ENCODE results near the gene COA6.

The COA6 gene
- long read RNA-seq, donor 1, transcript COA6-201 (2 exons, 1,013 nt), result minor isoform, 30 of 87 reads
- long read RNA-seq, donor 1, transcript COA6-202 (3 exons, 641 nt), result minor isoform, 7 of 87 reads
- long read RNA-seq, donor 1, transcript COA6-203 (3 exons, 710 nt), result major isoform, 50 of 87 reads
- long read RNA-seq, donor 1, partial matches to known transcripts, result 0 of 87 reads
- long read RNA-seq, donor 1, other reads (novel, unspliced or antisense), result 0 of 87 reads
- long read RNA-seq, donor 2, transcript COA6-201 (2 exons, 1,013 nt), result minor isoform, 15 of 51 reads
- long read RNA-seq, donor 2, transcript COA6-203 (3 exons, 710 nt), result major isoform, 31 of 51 reads
- long read RNA-seq, donor 2, transcript COA6-202 (3 exons, 641 nt), result minor isoform, 5 of 51 reads
- long read RNA-seq, donor 2, partial matches to known transcripts, result 0 of 51 reads
- long read RNA-seq, donor 2, other reads (novel, unspliced or antisense), result 0 of 51 reads
- long read RNA-seq, donor 3, transcript COA6-203 (3 exons, 710 nt), result major isoform, 26 of 34 reads
- long read RNA-seq, donor 3, transcript COA6-201 (2 exons, 1,013 nt), result minor isoform, 7 of 34 reads
- long read RNA-seq, donor 3, partial matches to known transcripts, result 0 of 34 reads
- long read RNA-seq, donor 3, other reads (novel, unspliced or antisense), result 0 of 34 reads
- long read RNA-seq, donor 4, transcript COA6-201 (2 exons, 1,013 nt), result minor isoform, 19 of 95 reads
- long read RNA-seq, donor 4, transcript COA6-203 (3 exons, 710 nt), result major isoform, 33 of 95 reads
- long read RNA-seq, donor 4, transcript COA6-202 (3 exons, 641 nt), result minor isoform, 6 of 95 reads
- long read RNA-seq, donor 4, partial matches to known transcripts, result 22 of 95 reads
- long read RNA-seq, donor 4, other reads (novel, unspliced or antisense), result 15 of 95 reads
- long read RNA-seq, donor 5, transcript COA6-201 (2 exons, 1,013 nt), result minor isoform, 15 of 60 reads
- long read RNA-seq, donor 5, transcript COA6-203 (3 exons, 710 nt), result major isoform, 42 of 60 reads
- long read RNA-seq, donor 5, partial matches to known transcripts, result 0 of 60 reads
- long read RNA-seq, donor 5, other reads (novel, unspliced or antisense), result 0 of 60 reads
- long read RNA-seq, donor 6, transcript COA6-201 (2 exons, 1,013 nt), result minor isoform, 19 of 72 reads
- long read RNA-seq, donor 6, transcript COA6-203 (3 exons, 710 nt), result major isoform, 46 of 72 reads
- long read RNA-seq, donor 6, partial matches to known transcripts, result 5 of 72 reads
- long read RNA-seq, donor 6, other reads (novel, unspliced or antisense), result 0 of 72 reads
- long read RNA-seq, donor 7, transcript COA6-201 (2 exons, 1,013 nt), result minor isoform, 32 of 93 reads
- long read RNA-seq, donor 7, transcript COA6-203 (3 exons, 710 nt), result major isoform, 50 of 93 reads
- long read RNA-seq, donor 7, partial matches to known transcripts, result 7 of 93 reads
- long read RNA-seq, donor 7, other reads (novel, unspliced or antisense), result 0 of 93 reads
- long read RNA-seq, donor 8, transcript COA6-202 (3 exons, 641 nt), result minor isoform, 6 of 54 reads
- long read RNA-seq, donor 8, transcript COA6-201 (2 exons, 1,013 nt), result minor isoform, 12 of 54 reads
- long read RNA-seq, donor 8, transcript COA6-203 (3 exons, 710 nt), result major isoform, 36 of 54 reads
- long read RNA-seq, donor 8, partial matches to known transcripts, result 0 of 54 reads
- long read RNA-seq, donor 8, other reads (novel, unspliced or antisense), result 0 of 54 reads

GRCh38 chr1:234373064-234373958 is at the start of gene COA6:
Gene COA6, plus strand, starts transcription at chr1:234373456. Its CDS starts 11 bp downstream, at chr1:234373467.
- peak; percentile 98 for DNase-seq

- DNase-seq, result no peak
Measured at GRCh38 chr1:234324821-234325220, 48.4 kb upstream of the COA6 start.

GRCh38 chr1:234325878-234326496 is 47.3 kb upstream of the COA6 start:
- no peak for DNase-seq

- DNase-seq, result peak; percentile 47
Measured at GRCh38 chr1:234326497-234327366, 46.5 kb upstream of the COA6 start.

GRCh38 chr1:234327577-234328164 is 45.6 kb upstream of the COA6 start:
- DNase-seq, result no peak

GRCh38 chr1:234330843-234331215 is 42.4 kb upstream of the COA6 start:
- no peak for DNase-seq

GRCh38 chr1:234331507-234331906 is 41.7 kb upstream of the COA6 start:
- DNase-seq, result no peak

GRCh38 chr1:234336359-234336758 is 36.9 kb upstream of the COA6 start:
- no peak for DNase-seq

GRCh38 chr1:234337233-234337632 is 36.0 kb upstream of the COA6 start:
- no peak for DNase-seq

- no peak for DNase-seq
Measured at GRCh38 chr1:234340528-234340927, 32.7 kb upstream of the COA6 start.

- DNase-seq, result no peak
Measured at GRCh38 chr1:234342774-234343173, 30.5 kb upstream of the COA6 start.

- DNase-seq, result no peak
Measured at GRCh38 chr1:234345237-234345636, 28.0 kb upstream of the COA6 start.

- no peak for DNase-seq
Measured at GRCh38 chr1:234348964-234349363, 24.3 kb upstream of the COA6 start.

- no peak for DNase-seq
Measured at GRCh38 chr1:234355782-234356510, 17.3 kb upstream of the COA6 start.

- DNase-seq, result peak; percentile 61
Measured at GRCh38 chr1:234356615-234357269, 16.5 kb upstream of the COA6 start.

- DNase-seq, result no peak
Measured at GRCh38 chr1:234357831-234358230, 15.4 kb upstream of the COA6 start.

GRCh38 chr1:234361102-234361603 is 12.1 kb upstream of the COA6 start:
- no peak for DNase-seq
